ENCODE measurements around the gene C11orf68.

DNA sequence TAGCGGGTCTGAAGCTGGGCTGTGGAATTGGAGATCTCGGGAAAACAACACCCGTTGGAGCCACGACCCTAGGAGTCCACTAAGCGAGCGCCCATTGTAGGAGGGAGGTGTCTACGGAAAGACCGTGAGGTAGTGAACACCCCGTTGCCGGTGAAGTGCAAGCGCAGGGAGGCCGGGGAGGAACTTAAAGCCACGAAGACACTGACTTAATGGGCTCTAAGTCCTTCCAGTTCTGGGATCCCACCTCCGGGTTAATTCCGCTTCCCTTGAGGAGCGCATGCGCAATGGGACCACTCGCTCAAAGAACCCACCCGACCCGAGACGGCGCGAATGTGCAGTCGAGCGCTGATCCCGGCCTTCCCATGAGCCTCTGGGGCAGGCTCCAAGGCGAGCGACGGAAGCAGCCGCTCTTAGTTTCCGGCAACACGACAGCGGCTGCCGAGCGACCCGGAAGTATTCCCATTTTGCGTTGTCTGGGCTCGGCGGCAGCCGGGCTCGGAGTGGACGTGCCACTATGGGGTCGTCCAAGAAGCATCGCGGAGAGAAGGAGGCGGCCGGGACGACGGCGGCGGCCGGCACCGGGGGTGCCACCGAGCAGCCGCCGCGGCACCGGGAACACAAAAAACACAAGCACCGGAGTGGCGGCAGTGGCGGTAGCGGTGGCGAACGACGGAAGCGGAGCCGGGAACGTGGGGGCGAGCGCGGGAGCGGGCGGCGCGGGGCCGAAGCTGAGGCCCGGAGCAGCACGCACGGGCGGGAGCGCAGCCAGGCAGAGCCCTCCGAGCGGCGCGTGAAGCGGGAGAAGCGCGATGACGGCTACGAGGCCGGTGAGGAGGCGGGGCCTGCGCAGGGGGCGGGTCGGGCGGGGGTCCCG, 42.6 kb upstream of the C11orf68 start, which contains the start of gene SART1:
- TF ChIP-seq SMARCE1 (IDR thresholded peaks at IDR 0.05) (peak; percentile 67), MAFF (IDR thresholded peaks at IDR 0.05; ENCODE audit: low read length) (no peak), CEBPB (tag; IDR thresholded peaks at IDR 0.05) (no peak), BACH1 (tag; IDR thresholded peaks at IDR 0.05) (no peak), DNMT1 (IDR thresholded peaks at IDR 0.05) (no peak), SIN3B (IDR thresholded peaks at IDR 0.05; ENCODE audit: low read depth) (peak; percentile 93)
- TF ChIP-seq, protein P1, sequence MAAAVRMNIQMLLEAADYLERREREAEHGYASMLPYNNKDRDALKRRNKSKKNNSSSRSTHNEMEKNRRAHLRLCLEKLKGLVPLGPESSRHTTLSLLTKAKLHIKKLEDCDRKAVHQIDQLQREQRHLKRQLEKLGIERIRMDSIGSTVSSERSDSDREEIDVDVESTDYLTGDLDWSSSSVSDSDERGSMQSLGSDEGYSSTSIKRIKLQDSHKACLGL (CRISPR knock-in tag; IDR thresholded peaks at IDR 0.05; ENCODE audit: borderline replicate concordance, poor library complexity, severe bottlenecking): no peak
